K562 (cell line): ENCODE results near the gene CCDC88C. TPM values are rescaled to one million over a fixed set of nuclear protein-coding genes. Genes with fewer than 3 reads are reported as not detected.
A peak's percentile ranks its signal among the peaks of the same experiment; 100 is the strongest.

ENCODE experiments used
- ATAC-seq: fragments of 200-7000 bp; cut with Tn5 transposase; 3 replicates; pipeline ENCODE4 v1.9.1; 2020; ENCODE audit warnings: moderate library complexity
- BruUV-seq: library from RNA; stranded (reverse); fragments of 400-500 nt; replicated peaks from 2 replicates; lab custom pipeline; 2021; lab: Mats Ljungman, UMichigan
- CTCF ChIA-PET: fragments of 300-600 bp; formaldehyde crosslinking; extraction: SDS; loops from one replicate; lab custom pipeline; 2021; ENCODE audit warnings: low intra/inter-chr PET ratio; lab: Yijun Ruan, JAX
- POLR2A ChIA-PET: fragments of 300-600, 350-650 bp; sonication (Branson Sonifier 250); formaldehyde crosslinking; extraction: SDS; loops from one replicate; lab custom pipeline; 2021; ENCODE audit warnings: antibody characterized with exemption, inconsistent platforms; lab: Yijun Ruan, JAX
- DNase-seq, 4 experiments: peaks; one replicate each; pipeline versions ENCODE4 v3.0.0 to v3.0.0-alpha.2; 2011 to 2018; ENCODE audit warnings: low spot score in 3 of 4, mixed read lengths in 3 of 4; ENCODE audit errors: extremely low read depth in 1 of 4
- FAIRE-seq: peaks from 2 replicates; lab custom pipeline; 2011; peaks lifted over from hg19 to GRCh38; lab: Jason Lieb, UNC
- H2AFZ ChIP-seq: 2 replicates; pipeline ENCODE4 v1.6.0; 2011; ENCODE audit warnings: low read depth, low read length, control low read depth, inconsistent platforms
- H3K27ac ChIP-seq: fragments of 200-600 bp; 3 replicates; pipeline ENCODE4 v1.8.0; 2011; ENCODE audit warnings: low read depth, mild to moderate bottlenecking, control low read depth, inconsistent platforms, low read length, moderate library complexity, mixed read lengths; ENCODE audit errors: extremely low read depth
- H3K27me3 ChIP-seq, 2 experiments: fragments of 300-600 bp in 1 of 2; 2 replicates in 1 of 2; 3 replicates in 1 of 2; pipeline versions ENCODE4 v1.6.0 to v1.8.0; 2011; ENCODE audit warnings: inconsistent platforms in 2 of 2, low read length in 2 of 2, mild to moderate bottlenecking in 1 of 2, mixed read lengths in 1 of 2, moderate library complexity in 1 of 2; ENCODE audit not compliant: control insufficient read depth in 2 of 2, insufficient read depth in 2 of 2
- H3K36me3 ChIP-seq: fragments of 300-600 bp; 3 replicates; pipeline ENCODE4 v1.8.0; 2011; ENCODE audit warnings: mild to moderate bottlenecking, low read length, inconsistent platforms; ENCODE audit not compliant: control insufficient read depth, insufficient read depth
- H3K4me1 ChIP-seq, 2 experiments: fragments of 200-600 bp in 1 of 2; replicated peaks in 1 of 2; 2 replicates in 1 of 2; 3 replicates in 1 of 2; pipeline versions ENCODE4 v1.5.1 to v1.8.0; 2011; ENCODE audit warnings: inconsistent platforms in 2 of 2, low read length in 2 of 2, mild to moderate bottlenecking in 1 of 2, mixed read lengths in 1 of 2, moderate library complexity in 1 of 2; ENCODE audit not compliant: control insufficient read depth in 2 of 2, insufficient read depth in 2 of 2
- H3K4me2 ChIP-seq: 2 replicates; pipeline ENCODE4 v1.6.1; 2011; ENCODE audit warnings: low read length, control low read depth, inconsistent platforms, mixed read lengths; ENCODE audit not compliant: insufficient read depth
- H3K4me3 ChIP-seq: fragments of 200-600 bp; sonication (generic), shearing (Covaris generic); 2 replicates; pipeline ENCODE4 v1.5.1; 2016; ENCODE audit warnings: control low read depth, inconsistent platforms
- H3K79me2 ChIP-seq: fragments of 200-600 bp; 3 replicates; pipeline ENCODE4 v1.8.0; 2011; ENCODE audit warnings: low read length, inconsistent platforms; ENCODE audit not compliant: control insufficient read depth, insufficient read depth
- H3K9ac ChIP-seq, 2 experiments: 2 replicates each; pipeline versions ENCODE4 v1.6.0 to v1.6.1; 2011; ENCODE audit warnings: low read depth in 2 of 2, low read length in 2 of 2, control low read depth in 1 of 2, inconsistent platforms in 1 of 2, mild to moderate bottlenecking in 1 of 2, mixed read lengths in 1 of 2; ENCODE audit not compliant: insufficient read depth in 1 of 2
- H3K9me1 ChIP-seq: one replicate; pipeline ENCODE4 v1.6.0; 2011; ENCODE audit warnings: inconsistent platforms, mild to moderate bottlenecking, low read length, moderate library complexity; ENCODE audit not compliant: control insufficient read depth, insufficient read depth
- H3K9me3 ChIP-seq: replicated peaks from 2 replicates; pipeline ENCODE4 v1.5.1; 2011; ENCODE audit warnings: low read depth, low read length, inconsistent platforms; ENCODE audit not compliant: control insufficient read depth, insufficient read depth
- H4K20me1 ChIP-seq: replicated peaks from 2 replicates; pipeline ENCODE4 v1.6.1; 2011; ENCODE audit warnings: low read length, inconsistent platforms, mixed read lengths; ENCODE audit not compliant: control insufficient read depth, insufficient read depth
- C11orf30 ChIP-seq: fragments of 450-650 bp; IDR thresholded peaks from 2 replicates; pipeline ENCODE4 v1.6.1; 2016; ENCODE audit warnings: low read depth, mild to moderate bottlenecking
- CEBPB ChIP-seq: fragments of 450-650 bp; IDR thresholded peaks from 2 replicates; pipeline ENCODE4 v1.6.1; 2016; ENCODE audit warnings: missing genetic modification characterization, missing compliant biosample characterization
- EP400 ChIP-seq: fragments of 450-650 bp; IDR thresholded peaks from 2 replicates; pipeline ENCODE4 v1.6.1; 2017; ENCODE audit warnings: antibody characterized with exemption, mild to moderate bottlenecking, moderate library complexity
- GTF2E2 ChIP-seq: fragments of 200-800 bp; sonication (Bioruptor generic); IDR thresholded peaks from 2 replicates; pipeline ENCODE4 v1.6.1; 2016; ENCODE audit warnings: missing genetic modification characterization, missing compliant biosample characterization
- NR1H2 ChIP-seq: sonication (generic); formaldehyde crosslinking; IDR thresholded peaks from 2 replicates; pipeline ENCODE4 v1.4.0; 2020; ENCODE audit warnings: mild to moderate bottlenecking, missing genetic modification reagents
- STAT5A ChIP-seq: IDR thresholded peaks from 2 replicates; pipeline ENCODE4 v1.6.1; 2012; ENCODE audit warnings: low read length, inconsistent platforms, borderline replicate concordance
- ZNF232 ChIP-seq: sonication (generic); formaldehyde crosslinking; IDR thresholded peaks from 2 replicates; pipeline ENCODE4 v1.8.0; 2022; ENCODE audit warnings: mild to moderate bottlenecking, missing genetic modification reagents
- ZNF316 ChIP-seq: fragments of 450-650 bp; IDR thresholded peaks from 2 replicates; pipeline ENCODE4 v1.6.1; 2016
- ZNF740 ChIP-seq, 3 experiments: fragments of 200-800 bp in 1 of 3; sonication (Bioruptor generic) in 1 of 3; sonication (generic) in 1 of 3; formaldehyde crosslinking in 1 of 3; IDR thresholded peaks; 2 replicates each; pipeline versions ENCODE4 v1.6.1 to v1.8.0; 2016 to 2022; ENCODE audit warnings: mild to moderate bottlenecking in 2 of 3, missing compliant biosample characterization in 2 of 3, missing genetic modification characterization in 2 of 3, missing genetic modification reagents in 1 of 3
- WGBS: fragments of 100-300 bp; shearing (Covaris generic); methylation state at CpG from one replicate; pipeline ENCODE4 v1.1.6; 2016; ENCODE audit warnings: low coverage, mixed read lengths; ENCODE audit not compliant: insufficient coverage; ENCODE audit errors: missing lambda C conversion rate; 5-methylcytosine and 5-hydroxymethylcytosine counted together
- in situ Hi-C: fragments of 300-500 bp; cut with MboI; formaldehyde crosslinking; loops from 4 replicates; pipeline ENCODE4 v1.15.0; 2018; ENCODE audit warnings: inconsistent platforms, mixed read lengths
- intact Hi-C: fragments of 100-400 bp; cut with micrococcal nuclease; formaldehyde crosslinking; loops from 2 replicates; pipeline ENCODE4 v1.14.2; 2022
- polyA plus RNA-seq, 8 experiments: library from polyadenylated mRNA; depleted of rRNA in 4 of 8; stranded (reverse) in 5 of 8; unstranded in 3 of 8; fragments of >200 nt; fragmentation: Nextera tagmentation in 2 of 8; fragmentation: Illumina TruSeq in 1 of 8; extraction: Ambion mirVana in 2 of 8; extraction: Trizol in 1 of 8; gene quantifications; 2 replicates each; pipeline versions ENCODE4 v1.2.1 to v1.2.3, GENCODE V29; 2011 to 2014; ENCODE audit warnings: inconsistent platforms in 1 of 8, missing spikeins in 1 of 8
- total RNA-seq, 7 experiments: library from RNA; depleted of rRNA in 6 of 7; stranded (reverse); fragments of >200 nt in 6 of 7; fragmentation: Illumina TruSeq in 2 of 7; extraction: Trizol in 2 of 7; gene quantifications; 2 replicates each; pipeline versions ENCODE4 v1.2.1 to v1.2.3, GENCODE V29; 2011 to 2021; ENCODE audit warnings: low replicate concordance in 1 of 7
- TF ChIP-seq, protein P1 (sequence below): fragments of 450-650 bp; formaldehyde crosslinking; IDR thresholded peaks from 2 replicates; pipeline ENCODE4 v1.4.0; 2020; ENCODE audit warnings: mild to moderate bottlenecking

CCDC88C gene
- total and polyA plus RNA-seq, 9 of the 15 experiments (the other 6 are each of a cell fraction or from before 2014, with no cell fraction given), result 0.62 to 22.5 (median 10.7) TPM

DNA sequence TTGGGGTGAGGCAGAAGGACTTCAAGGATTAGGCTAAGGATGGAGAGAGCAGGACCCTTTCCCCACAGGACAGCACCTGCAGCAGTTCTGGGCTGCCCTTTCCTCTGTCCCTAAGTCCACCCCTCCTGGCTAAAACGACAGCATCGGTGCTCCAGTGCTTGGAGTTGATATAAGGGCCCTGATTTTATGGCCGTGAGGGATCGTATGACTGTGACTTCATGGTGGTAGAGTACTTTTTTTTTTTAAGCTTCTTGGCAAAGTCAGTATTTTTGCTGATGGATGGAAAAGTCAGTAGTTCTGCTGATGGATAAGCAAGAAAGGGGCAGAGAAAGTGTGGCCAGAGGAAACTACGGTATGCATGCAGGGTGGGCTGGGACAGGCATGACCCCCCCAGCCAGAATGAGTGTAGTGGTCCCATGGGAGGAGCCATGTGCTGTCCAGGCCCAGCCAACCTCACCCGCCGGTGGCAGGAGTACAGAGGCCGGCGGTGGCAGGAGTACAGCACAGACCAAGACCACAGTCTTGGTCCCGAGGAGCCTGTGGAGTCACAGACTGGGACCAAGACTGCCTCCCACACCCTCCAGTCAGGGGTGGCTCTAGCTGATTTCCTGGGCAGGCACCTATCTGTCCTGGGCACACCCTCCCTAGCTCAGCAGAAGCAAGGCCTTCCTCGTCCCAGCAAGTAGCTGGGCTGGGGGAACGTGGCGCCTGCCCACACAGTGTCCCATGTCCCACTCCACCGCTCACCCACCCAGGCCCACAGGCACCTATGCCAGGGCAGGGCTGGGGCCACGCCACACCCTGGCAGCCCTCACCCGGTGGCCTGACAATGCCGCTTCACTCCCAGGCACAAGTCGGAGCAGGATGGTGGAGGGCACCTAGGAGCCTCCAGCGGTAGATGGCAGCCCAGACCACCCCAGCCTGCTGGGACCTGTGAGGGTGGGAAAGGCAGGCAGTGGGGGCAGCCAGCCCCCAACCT, 46.3 kb downstream of the CCDC88C start:
- Histone ChIP-seq H3K36me3 (no peaks in the 10 kb centered on the region), H4K20me1 (peaks cover 30% of the 10 kb centered on the region), H3K9me3 (no peaks in the 10 kb centered on the region), H3K4me3 (no peak overlapping the region), H3K27ac (no peak overlapping the region), H3K79me2 (peaks cover 16% of the 10 kb centered on the region), H3K4me2 (no peak overlapping the region), H2AFZ (no peak overlapping the region), H3K9me1 (no peaks in the 10 kb centered on the region), H3K27me3 (no peaks in the 10 kb centered on the region), H3K4me1 (peaks cover 0 to 29% of the 10 kb centered on the region in 2 experiments; a peak in 2 of 5 replicates), H3K9ac (no peak overlapping the region)
- intact Hi-C loops (no loop called here), in situ Hi-C loops (no loop called here)
- no peak for ATAC-seq
- TF ChIP-seq ZNF316, result peak; percentile 53
- TF ChIP-seq, protein P1, sequence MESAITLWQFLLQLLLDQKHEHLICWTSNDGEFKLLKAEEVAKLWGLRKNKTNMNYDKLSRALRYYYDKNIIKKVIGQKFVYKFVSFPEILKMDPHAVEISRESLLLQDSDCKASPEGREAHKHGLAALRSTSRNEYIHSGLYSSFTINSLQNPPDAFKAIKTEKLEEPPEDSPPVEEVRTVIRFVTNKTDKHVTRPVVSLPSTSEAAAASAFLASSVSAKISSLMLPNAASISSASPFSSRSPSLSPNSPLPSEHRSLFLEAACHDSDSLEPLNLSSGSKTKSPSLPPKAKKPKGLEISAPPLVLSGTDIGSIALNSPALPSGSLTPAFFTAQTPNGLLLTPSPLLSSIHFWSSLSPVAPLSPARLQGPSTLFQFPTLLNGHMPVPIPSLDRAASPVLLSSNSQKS (CRISPR knock-in tag), result no peak
- no peak for TF ChIP-seq ZNF740 (CRISPR knock-in tag; IDR thresholded peaks at IDR 0.05)
- no peak for TF ChIP-seq ZNF740 (tag; IDR thresholded peaks at IDR 0.05)
- TF ChIP-seq ZNF232 (CRISPR knock-in tag), result no peak
- TF ChIP-seq C11orf30, result 0 out of 2 replicates have a peak, but pooled peaks have one; percentile 28
- no peak for TF ChIP-seq EP400
- no peak for TF ChIP-seq NR1H2
- no peak for TF ChIP-seq CEBPB (tag)
- no peak for TF ChIP-seq GTF2E2 (tag)
- TF ChIP-seq STAT5A, result no peak
- ChIA-PET POLR2A (interaction anchor here (0.9 kb wide), 1 partner anchor 12 kb away, joined by 5 read pairs; no protein-coding TSS in a partner anchor), CTCF (no interaction called here)
- DNase-seq, result no peak
- 68% methylated on average over 13 of the region's 19 CpGs for WGBS
- FAIRE-seq, result no peak
- BruUV-seq, result no TSS peak
